ENCODE measurements around the gene CNPY1.

DNA sequence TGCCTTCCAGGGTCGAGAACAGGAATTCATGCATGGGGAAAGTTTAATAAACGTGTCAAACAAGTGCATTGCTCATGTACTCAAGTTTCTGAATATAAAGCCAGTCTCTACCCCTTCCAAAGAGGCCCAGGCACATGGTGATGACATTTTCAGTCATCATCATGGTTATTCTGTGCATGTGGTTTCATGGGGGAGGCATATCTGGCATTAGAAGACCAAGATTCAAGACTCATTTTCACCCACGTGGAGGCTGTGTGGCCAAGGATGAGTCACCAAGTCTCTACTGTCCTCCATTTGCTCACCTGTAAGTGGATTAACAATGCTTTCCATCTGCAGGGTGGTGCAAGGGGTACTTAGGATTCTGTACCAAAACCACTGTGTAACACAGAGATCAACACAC, 34.0 kb upstream of the CNPY1 start:
- TF ChIP-seq, protein P1, sequence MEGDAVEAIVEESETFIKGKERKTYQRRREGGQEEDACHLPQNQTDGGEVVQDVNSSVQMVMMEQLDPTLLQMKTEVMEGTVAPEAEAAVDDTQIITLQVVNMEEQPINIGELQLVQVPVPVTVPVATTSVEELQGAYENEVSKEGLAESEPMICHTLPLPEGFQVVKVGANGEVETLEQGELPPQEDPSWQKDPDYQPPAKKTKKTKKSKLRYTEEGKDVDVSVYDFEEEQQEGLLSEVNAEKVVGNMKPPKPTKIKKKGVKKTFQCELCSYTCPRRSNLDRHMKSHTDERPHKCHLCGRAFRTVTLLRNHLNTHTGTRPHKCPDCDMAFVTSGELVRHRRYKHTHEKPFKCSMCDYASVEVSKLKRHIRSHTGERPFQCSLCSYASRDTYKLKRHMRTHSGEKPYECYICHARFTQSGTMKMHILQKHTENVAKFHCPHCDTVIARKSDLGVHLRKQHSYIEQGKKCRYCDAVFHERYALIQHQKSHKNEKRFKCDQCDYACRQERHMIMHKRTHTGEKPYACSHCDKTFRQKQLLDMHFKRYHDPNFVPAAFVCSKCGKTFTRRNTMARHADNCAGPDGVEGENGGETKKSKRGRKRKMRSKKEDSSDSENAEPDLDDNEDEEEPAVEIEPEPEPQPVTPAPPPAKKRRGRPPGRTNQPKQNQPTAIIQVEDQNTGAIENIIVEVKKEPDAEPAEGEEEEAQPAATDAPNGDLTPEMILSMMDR (conservative IDR thresholded peaks at IDR 0.05 in 1 of 2, IDR thresholded peaks at IDR 0.05 in 1 of 2; ENCODE audit: extremely low read depth in 1 of 2, insufficient read depth in 1 of 2, low read depth in 1 of 2, low read length in 2 of 2): no peak
- no peak for TF ChIP-seq EZH2 (IDR thresholded peaks at IDR 0.05; ENCODE audit: borderline replicate concordance, low read length)
